ACC112 (cell line): ENCODE measurements around the gene MPEG1.

Experiments
- H2AFZ ChIP-seq: fragments of 200-600 bp; sonication (generic); one replicate; pipeline ENCODE4 v1.6.0; 2017; ENCODE audit warnings: antibody characterized with exemption, low read length; ENCODE audit not compliant: unreplicated experiment
- H3K27ac ChIP-seq: fragments of 200-600 bp; sonication (generic); 2 replicates; pipeline ENCODE4 v1.5.1; 2014; ENCODE audit warnings: low read depth, mild to moderate bottlenecking, antibody characterized with exemption, low read length, moderate library complexity
- H3K27me3 ChIP-seq: fragments of 200-600 bp; sonication (generic); 2 replicates; pipeline ENCODE4 v1.6.1; 2014; ENCODE audit warnings: mild to moderate bottlenecking, antibody characterized with exemption, low read length, moderate library complexity, mixed read lengths; ENCODE audit not compliant: insufficient read depth
- H3K36me3 ChIP-seq: fragments of 200-600 bp; sonication (generic); 2 replicates; pipeline ENCODE4 v1.6.1; 2016; ENCODE audit warnings: mild to moderate bottlenecking, antibody characterized with exemption, low read length, moderate library complexity, mixed read lengths; ENCODE audit not compliant: insufficient read depth
- H3K4me1 ChIP-seq: fragments of 200-600 bp; sonication (generic); one replicate; pipeline ENCODE4 v1.6.1; 2016; ENCODE audit warnings: low read length, mixed read lengths; ENCODE audit not compliant: insufficient read depth, unreplicated experiment, control insufficient read depth
- H3K4me3 ChIP-seq: fragments of 200-600 bp; sonication (generic); 2 replicates; pipeline ENCODE4 v1.5.1; 2014; ENCODE audit warnings: mild to moderate bottlenecking, low read depth, low read length
- H3K79me2 ChIP-seq: fragments of 200-600 bp; sonication (generic); one replicate; pipeline ENCODE4 v1.6.0; 2016; ENCODE audit warnings: low read length; ENCODE audit not compliant: control insufficient read depth, unreplicated experiment, insufficient read depth

The MPEG1 gene

GRCh38 chr11:59201353-59201752, 11.4 kb downstream of the MPEG1 start:
- no peak overlapping the region for H3K4me3 ChIP-seq
- no peaks in the 10 kb centered on the region for H3K36me3 ChIP-seq
- no peak overlapping the region for H3K27ac ChIP-seq
- H3K27me3 ChIP-seq = no peaks in the 10 kb centered on the region
- H2AFZ ChIP-seq = no peak overlapping the region
- H3K4me1 ChIP-seq = peaks cover 19% of the 10 kb centered on the region
- no peaks in the 10 kb centered on the region for H3K79me2 ChIP-seq

DNA sequence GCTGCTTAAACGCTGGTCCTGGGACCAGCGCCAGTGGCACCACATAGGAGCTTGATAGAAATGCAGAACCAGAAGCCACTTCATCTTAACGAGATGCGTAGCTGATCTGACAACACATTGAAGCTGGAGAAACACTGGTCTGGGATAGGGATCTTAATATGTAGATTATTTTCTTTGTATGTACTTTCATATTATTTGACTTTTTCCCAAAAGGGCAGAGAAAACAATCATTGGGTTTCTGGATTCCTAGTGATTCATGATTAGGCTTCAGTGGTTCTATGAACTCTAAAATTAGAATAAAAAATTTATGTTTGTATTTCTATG, 12.3 kb downstream of the MPEG1 start:
- Histone ChIP-seq H3K27me3 (no peaks in the 10 kb centered on the region), H3K36me3 (no peaks in the 10 kb centered on the region), H3K4me1 (peaks cover 19% of the 10 kb centered on the region), H2AFZ (no peak overlapping the region), H3K4me3 (no peak overlapping the region), H3K79me2 (no peaks in the 10 kb centered on the region), H3K27ac (no peak overlapping the region)

- H3K36me3 ChIP-seq = no peaks in the 10 kb centered on the region
- no peak overlapping the region for H2AFZ ChIP-seq
- H3K27me3 ChIP-seq = no peaks in the 10 kb centered on the region
- no peak overlapping the region for H3K4me3 ChIP-seq
- peaks cover 14% of the 10 kb centered on the region for H3K4me1 ChIP-seq
- H3K27ac ChIP-seq = no peak overlapping the region
- H3K79me2 ChIP-seq = no peaks in the 10 kb centered on the region
These were observed 12.9 kb downstream of the MPEG1 start for GRCh38 chr11:59199546-59200422.

GRCh38 chr11:59198726-59199125, 14.0 kb downstream of the MPEG1 start:
- H3K4me3 ChIP-seq = no peak overlapping the region
- no peak overlapping the region for H2AFZ ChIP-seq
- H3K4me1 ChIP-seq = peaks cover 10% of the 10 kb centered on the region
- no peaks in the 10 kb centered on the region for H3K79me2 ChIP-seq
- H3K27me3 ChIP-seq = no peaks in the 10 kb centered on the region
- H3K36me3 ChIP-seq = no peaks in the 10 kb centered on the region
- H3K27ac ChIP-seq = no peak overlapping the region

DNA sequence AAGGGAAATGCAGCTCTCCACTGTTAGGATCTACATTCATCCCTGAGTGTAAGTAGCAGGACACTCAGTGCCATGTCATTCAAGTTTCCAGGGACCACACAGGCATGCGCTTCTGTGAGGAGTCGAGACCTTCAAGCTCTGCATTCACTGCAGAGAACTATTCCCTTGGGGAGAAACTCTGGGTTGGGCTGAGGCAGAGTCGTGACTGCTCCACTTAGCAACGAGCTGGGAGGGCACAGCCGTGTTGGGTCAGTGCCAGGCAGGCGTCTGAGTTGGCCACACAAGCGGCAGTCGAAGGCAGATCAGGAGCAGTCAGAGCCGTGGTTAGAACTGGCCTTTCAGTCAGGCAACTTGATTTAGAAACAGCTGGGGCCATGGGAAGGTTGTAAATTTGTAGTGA, 14.7 kb downstream of the MPEG1 start:
- Histone ChIP-seq H3K27me3 (no peaks in the 10 kb centered on the region), H3K79me2 (no peaks in the 10 kb centered on the region), H3K36me3 (no peaks in the 10 kb centered on the region), H2AFZ (no peak overlapping the region), H3K27ac (no peak overlapping the region), H3K4me3 (no peak overlapping the region), H3K4me1 (peaks cover 10% of the 10 kb centered on the region)

DNA sequence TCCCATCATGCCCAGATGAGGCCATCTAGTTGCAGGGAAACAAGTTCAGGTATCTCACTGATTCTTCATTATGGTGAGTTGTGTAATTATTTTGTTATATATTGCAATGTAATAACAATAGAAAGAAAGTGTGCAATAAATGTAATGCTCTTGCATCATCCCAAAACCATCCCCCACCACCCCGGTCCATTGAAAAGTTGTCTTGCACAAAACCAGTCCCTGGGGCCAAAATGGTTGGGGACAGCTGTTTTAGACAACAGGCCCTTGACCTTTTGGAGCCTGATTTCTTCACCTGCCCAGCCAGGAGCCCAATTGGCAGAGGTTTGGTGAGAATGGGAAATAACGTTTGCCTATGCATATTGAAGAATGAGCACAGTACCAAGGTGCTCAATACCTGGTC, 15.9 kb downstream of the MPEG1 start:
- Histone ChIP-seq H3K27ac (no peak overlapping the region), H3K4me1 (peaks cover 10% of the 10 kb centered on the region), H3K36me3 (no peaks in the 10 kb centered on the region), H3K79me2 (no peaks in the 10 kb centered on the region), H3K27me3 (0 out of 2 replicates have a peak, but pooled peaks cover 5% of the 10 kb centered on the region), H2AFZ (no peak overlapping the region), H3K4me3 (no peak overlapping the region)

GRCh38 chr11:59195586-59195985, 17.1 kb downstream of the MPEG1 start:
- Histone ChIP-seq H3K4me3 (no peak overlapping the region), H2AFZ (no peak overlapping the region), H3K36me3 (no peaks in the 10 kb centered on the region), H3K4me1 (peaks cover 10% of the 10 kb centered on the region), H3K27ac (no peak overlapping the region), H3K79me2 (no peaks in the 10 kb centered on the region), H3K27me3 (0 out of 2 replicates have a peak, but pooled peaks cover 5% of the 10 kb centered on the region)

GRCh38 chr11:59193587-59194130, 19.1 kb downstream of the MPEG1 start:
- Histone ChIP-seq H3K27me3 (0 out of 2 replicates have a peak, but pooled peaks cover 5% of the 10 kb centered on the region), H3K79me2 (no peaks in the 10 kb centered on the region), H3K4me3 (no peak overlapping the region), H3K4me1 (peaks cover 10% of the 10 kb centered on the region), H2AFZ (no peak overlapping the region), H3K27ac (no peak overlapping the region), H3K36me3 (no peaks in the 10 kb centered on the region)

GRCh38 chr11:59192446-59193020, 20.2 kb downstream of the MPEG1 start:
- H2AFZ ChIP-seq = no peak overlapping the region
- H3K27ac ChIP-seq = no peak overlapping the region
- H3K36me3 ChIP-seq = no peaks in the 10 kb centered on the region
- H3K27me3 ChIP-seq = 0 out of 2 replicates have a peak, but pooled peaks cover 8% of the 10 kb centered on the region
- H3K4me1 ChIP-seq = no peaks in the 10 kb centered on the region
- H3K4me3 ChIP-seq = no peak overlapping the region
- H3K79me2 ChIP-seq = no peaks in the 10 kb centered on the region

DNA sequence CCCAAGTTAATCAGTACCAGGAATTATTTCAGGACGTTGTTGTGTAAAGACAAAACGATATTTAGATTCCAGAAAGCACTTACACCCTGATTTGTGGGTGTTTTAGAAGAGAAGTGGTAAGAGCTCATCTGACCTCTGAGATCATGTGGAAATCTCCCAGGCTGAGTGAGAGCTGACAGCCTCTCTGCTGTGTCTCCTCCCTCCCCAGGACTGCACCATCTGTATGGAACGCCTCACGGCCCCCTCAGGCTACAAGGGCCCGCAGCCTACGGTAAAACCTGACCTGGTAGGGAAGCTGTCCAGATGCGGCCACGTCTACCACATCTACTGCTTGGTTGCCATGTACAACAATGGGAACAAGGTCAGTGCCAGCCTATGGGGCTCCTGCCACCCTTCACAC, 20.8 kb downstream of the MPEG1 start:
- no peaks in the 10 kb centered on the region for H3K36me3 ChIP-seq
- no peak overlapping the region for H3K4me3 ChIP-seq
- H3K79me2 ChIP-seq = no peaks in the 10 kb centered on the region
- no peaks in the 10 kb centered on the region for H3K4me1 ChIP-seq
- H3K27ac ChIP-seq = no peak overlapping the region
- no peak overlapping the region for H2AFZ ChIP-seq
- H3K27me3 ChIP-seq = 0 out of 2 replicates have a peak, but pooled peaks cover 8% of the 10 kb centered on the region

DNA sequence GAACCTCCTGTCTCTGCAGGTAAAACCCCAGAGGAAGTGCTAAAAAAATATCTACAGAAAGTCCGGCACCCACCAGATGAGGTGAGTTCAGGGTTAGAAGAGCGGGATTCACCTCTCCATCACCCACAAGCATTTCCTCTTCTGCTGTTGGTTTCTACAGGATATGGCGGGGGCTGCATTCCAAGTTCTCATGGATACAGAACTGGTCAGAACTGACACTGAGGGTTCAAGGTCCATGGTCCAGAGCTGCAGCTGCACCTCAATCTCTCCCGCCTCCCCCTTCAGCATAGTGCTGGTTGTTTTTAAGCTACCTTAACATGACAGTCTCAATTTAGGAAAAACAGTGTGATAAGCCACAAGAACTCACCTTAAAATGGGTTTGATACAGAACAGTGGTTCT, 21.6 kb downstream of the MPEG1 start:
- Histone ChIP-seq H3K27ac (no peak overlapping the region), H3K79me2 (no peaks in the 10 kb centered on the region), H3K4me1 (no peaks in the 10 kb centered on the region), H3K4me3 (no peak overlapping the region), H3K36me3 (no peaks in the 10 kb centered on the region), H3K27me3 (0 out of 2 replicates have a peak, but pooled peaks cover 8% of the 10 kb centered on the region), H2AFZ (no peak overlapping the region)
